Endothelial cell of umbilical vein (primary cell): ENCODE results near the gene MOGAT1. TPM values are rescaled to one million over a fixed set of nuclear protein-coding genes. Genes with fewer than 3 reads are reported as not detected.

ENCODE experiments used
- BruUV-seq: library from RNA; stranded (reverse); fragments of 400-500 nt; replicated peaks from 2 replicates; lab custom pipeline; 2021; lab: Mats Ljungman, UMichigan
- CTCF ChIA-PET: fragments of 300-600, 350-600 bp; sonication (Branson Sonifier 250); formaldehyde crosslinking; loops from one replicate; lab custom pipeline; 2021; ENCODE audit warnings: antibody characterized with exemption, inconsistent platforms; lab: Charles Lee
- POLR2A ChIA-PET: fragments of 300-600, 350-600 bp; sonication (Branson Sonifier 250); formaldehyde crosslinking; loops from one replicate; lab custom pipeline; 2021; ENCODE audit warnings: antibody characterized with exemption, inconsistent platforms; lab: Charles Lee
- DNase-seq: peaks from one replicate; pipeline ENCODE4 v3.0.0-alpha.2; 2011; ENCODE audit warnings: low read depth, low spot score
- FAIRE-seq: peaks from 2 replicates; lab custom pipeline; 2011; peaks lifted over from hg19 to GRCh38; lab: Jason Lieb, UNC
- H2AFZ ChIP-seq: 2 replicates; pipeline ENCODE4 v1.6.0; 2012; ENCODE audit warnings: low read depth, low read length, control low read depth, inconsistent platforms
- H3K27ac ChIP-seq: 2 replicates; pipeline ENCODE4 v1.5.1; 2011; ENCODE audit warnings: low read depth, mild to moderate bottlenecking, control low read depth, low read length, moderate library complexity; ENCODE audit not compliant: insufficient read depth
- H3K27me3 ChIP-seq, 2 experiments: 2 replicates each; pipeline versions ENCODE4 v1.6.0 to v1.6.1; 2011; ENCODE audit warnings: low read length in 2 of 2, mixed read lengths in 1 of 2; ENCODE audit not compliant: control insufficient read depth in 2 of 2, insufficient read depth in 2 of 2
- H3K36me3 ChIP-seq, 2 experiments: 2 replicates in 1 of 2; 3 replicates in 1 of 2; pipeline ENCODE4 v1.5.1; 2011; ENCODE audit warnings: low read length in 2 of 2, mild to moderate bottlenecking in 1 of 2, moderate library complexity in 1 of 2; ENCODE audit not compliant: control insufficient read depth in 2 of 2, insufficient read depth in 2 of 2; ENCODE audit errors: extremely low read depth in 1 of 2
- H3K4me1 ChIP-seq: 3 replicates; pipeline ENCODE4 v1.5.1; 2011; ENCODE audit warnings: mild to moderate bottlenecking, low read length; ENCODE audit not compliant: control insufficient read depth, insufficient read depth; ENCODE audit errors: extremely low read depth
- H3K4me2 ChIP-seq: 2 replicates; pipeline ENCODE4 v1.6.1; 2011; ENCODE audit warnings: low read length, control low read depth, mixed read lengths; ENCODE audit not compliant: insufficient read depth
- H3K4me3 ChIP-seq, 3 experiments: fragments of 200-600 bp in 1 of 3; sonication (generic), shearing (Covaris generic) in 1 of 3; replicated peaks in 1 of 3; 2 replicates each; pipeline ENCODE4 v1.5.1; 2011 to 2016; ENCODE audit warnings: control low read depth in 3 of 3, low read length in 3 of 3, mild to moderate bottlenecking in 2 of 3, inconsistent platforms in 1 of 3, low read depth in 1 of 3, moderate library complexity in 1 of 3; ENCODE audit not compliant: insufficient read depth in 1 of 3
- H3K79me2 ChIP-seq: 2 replicates; pipeline ENCODE4 v1.6.0; 2012; ENCODE audit warnings: low read length, inconsistent platforms; ENCODE audit not compliant: control insufficient read depth, insufficient read depth
- H3K9ac ChIP-seq: replicated peaks from 2 replicates; pipeline ENCODE3; 2011; ENCODE audit warnings: low read length, control low read depth; ENCODE audit not compliant: insufficient read depth; ENCODE audit errors: extremely low read depth
- H3K9me1 ChIP-seq: replicated peaks from 3 replicates; pipeline ENCODE4 v1.6.0; 2011; ENCODE audit warnings: mild to moderate bottlenecking, low read length; ENCODE audit not compliant: control insufficient read depth, insufficient read depth; ENCODE audit errors: extremely low read depth
- H3K9me3 ChIP-seq: replicated peaks from 2 replicates; pipeline ENCODE4 v1.5.1; 2012; ENCODE audit warnings: low read length, inconsistent platforms; ENCODE audit not compliant: control insufficient read depth, insufficient read depth
- H4K20me1 ChIP-seq: replicated peaks from 2 replicates; pipeline ENCODE3; 2011; ENCODE audit warnings: mild to moderate bottlenecking, low read length; ENCODE audit not compliant: control insufficient read depth, insufficient read depth; ENCODE audit errors: extremely low read depth
- CTCF ChIP-seq, 2 donors: IDR thresholded peaks; 1 replicate in 1 of 2; 2 replicates in 1 of 2; pipeline ENCODE4 v1.5.1; 2011; ENCODE audit warnings: low read length in 2 of 2, mild to moderate bottlenecking in 2 of 2, moderate library complexity in 2 of 2, control low read depth in 1 of 2, inconsistent platforms in 1 of 2, low read depth in 1 of 2; ENCODE audit not compliant: insufficient read depth in 1 of 2; ENCODE audit errors: extremely low read depth in 1 of 2
- EZH2 ChIP-seq: IDR thresholded peaks from 2 replicates; pipeline ENCODE4 v1.6.1; 2012; ENCODE audit warnings: borderline replicate concordance, low read depth, mild to moderate bottlenecking, moderate library complexity, low read length, inconsistent platforms; ENCODE audit not compliant: severe bottlenecking
- FOS ChIP-seq: IDR thresholded peaks from 2 replicates; pipeline ENCODE4 v1.6.1; 2011; ENCODE audit warnings: mild to moderate bottlenecking, low read length, moderate library complexity, borderline replicate concordance; ENCODE audit not compliant: insufficient read depth
- GATA2 ChIP-seq: IDR thresholded peaks from 2 replicates; pipeline ENCODE4 v1.7.0; 2011; ENCODE audit warnings: low read depth, mild to moderate bottlenecking, moderate library complexity, mixed read lengths, low read length; ENCODE audit not compliant: insufficient read length, insufficient read depth
- JUN ChIP-seq: IDR thresholded peaks from 2 replicates; pipeline ENCODE4 v1.6.1; 2011; ENCODE audit warnings: borderline replicate concordance, low read depth; ENCODE audit not compliant: insufficient read length, insufficient read depth
- MAX ChIP-seq: IDR thresholded peaks from 2 replicates; pipeline ENCODE4 v1.6.1; 2011; ENCODE audit not compliant: insufficient read depth, insufficient read length
- MYC ChIP-seq: IDR thresholded peaks from one replicate; pipeline ENCODE4 v1.6.1; 2011; ENCODE audit warnings: mild to moderate bottlenecking, low read depth, low read length
- POLR2A ChIP-seq: IDR thresholded peaks from 2 replicates; pipeline ENCODE4 v1.6.1; 2012; ENCODE audit warnings: low read depth, mild to moderate bottlenecking, control low read depth, low read length
- POLR2AphosphoS5 ChIP-seq: IDR thresholded peaks from 2 replicates; pipeline ENCODE4 v1.6.1; 2012; ENCODE audit warnings: low read depth, mild to moderate bottlenecking, control low read depth, low read length, moderate library complexity; ENCODE audit not compliant: insufficient read depth
- dilution Hi-C: fragments of 300-500 bp; cut with MboI; formaldehyde crosslinking; loops from one replicate; pipeline ENCODE4 v1.15.0; 2019; ENCODE audit warnings: low sequenced_read_pairs; ENCODE audit not compliant: extremely low pct_ligation_motif_present
- intact Hi-C: fragments of 100-400 bp; cut with micrococcal nuclease; formaldehyde crosslinking; loops from one replicate; pipeline ENCODE4 v1.10.0; 2022
- polyA plus RNA-seq, 4 experiments: library from polyadenylated mRNA; depleted of rRNA in 3 of 4; stranded (reverse) in 3 of 4; unstranded in 1 of 4; fragments of >200 nt; gene quantifications; 2 replicates each; pipeline versions ENCODE4 v1.2.1 to v1.2.3, GENCODE V29; 2011 to 2012; ENCODE audit warnings: missing spikeins in 1 of 4
- total RNA-seq: library from RNA; stranded (reverse); gene quantifications from 2 replicates; pipeline ENCODE4 v1.2.3, GENCODE V29; 2021

MOGAT1 gene
- total and polyA plus RNA-seq, 2 donors (not counting 3 experiments of a cell fraction or from before 2014, with no cell fraction given), result not detected

GRCh38 chr2:222728621-222729020, 57.2 kb downstream of the MOGAT1 start:
- ChIA-PET CTCF (interaction anchor here (1.4 kb wide), 1 partner anchor 175 kb away, joined by 3 read pairs; no protein-coding TSS in a partner anchor), POLR2A (no interaction called here)
- Histone ChIP-seq H4K20me1 (no peaks in the 10 kb centered on the region), H3K27ac (no peak overlapping the region), H3K27me3 (no peaks in the 10 kb centered on the region), H3K36me3 (no peaks in the 10 kb centered on the region), H3K4me1 (peaks cover 6% of the 10 kb centered on the region), H3K4me2 (no peak overlapping the region), H3K4me3 (no peak overlapping the region), H3K9me3 (no peaks in the 10 kb centered on the region), H2AFZ (no peak overlapping the region), H3K9me1 (no peaks in the 10 kb centered on the region), H3K9ac (no peak overlapping the region), H3K79me2 (no peaks in the 10 kb centered on the region)
- dilution Hi-C loops (no loop called here), intact Hi-C loops (no loop called here)
- DNase-seq, result no peak
- no TSS peak for BruUV-seq
- FAIRE-seq, result no peak
- TF ChIP-seq EZH2 (no peak), POLR2A (no peak), FOS (no peak), JUN (no peak), POLR2AphosphoS5 (no peak), MYC (no peak), CTCF (IDR thresholded peaks at IDR 0.05; ENCODE audit: extremely low read depth in 1 of 2, insufficient read depth in 1 of 2, low read depth in 1 of 2, low read length in 2 of 2) (no peak), MAX (no peak), GATA2 (no peak)
